MM.1S (cell line): ENCODE measurements around the gene EIPR1.

Experiments used
- EZH2 ChIP-seq: fragments of 300-600 bp; sonication (generic); optimal IDR thresholded peaks from 2 replicates; pipeline ENCODE3; 2017; ENCODE audit warnings: low read depth, mild to moderate bottlenecking, antibody characterized with exemption, low read length, mixed read lengths
- EZH2phosphoT487 ChIP-seq: fragments of 300-600 bp; sonication (generic); IDR thresholded peaks from 2 replicates; pipeline ENCODE4 v1.6.1; 2018; ENCODE audit warnings: antibody characterized with exemption, low read length
- TF ChIP-seq, protein P1 (sequence below): fragments of 300-600 bp; sonication (generic); IDR thresholded peaks from 2 replicates; pipeline ENCODE4 v1.5.1; 2016; ENCODE audit warnings: antibody characterized with exemption, low read length, mixed read lengths

DNA sequence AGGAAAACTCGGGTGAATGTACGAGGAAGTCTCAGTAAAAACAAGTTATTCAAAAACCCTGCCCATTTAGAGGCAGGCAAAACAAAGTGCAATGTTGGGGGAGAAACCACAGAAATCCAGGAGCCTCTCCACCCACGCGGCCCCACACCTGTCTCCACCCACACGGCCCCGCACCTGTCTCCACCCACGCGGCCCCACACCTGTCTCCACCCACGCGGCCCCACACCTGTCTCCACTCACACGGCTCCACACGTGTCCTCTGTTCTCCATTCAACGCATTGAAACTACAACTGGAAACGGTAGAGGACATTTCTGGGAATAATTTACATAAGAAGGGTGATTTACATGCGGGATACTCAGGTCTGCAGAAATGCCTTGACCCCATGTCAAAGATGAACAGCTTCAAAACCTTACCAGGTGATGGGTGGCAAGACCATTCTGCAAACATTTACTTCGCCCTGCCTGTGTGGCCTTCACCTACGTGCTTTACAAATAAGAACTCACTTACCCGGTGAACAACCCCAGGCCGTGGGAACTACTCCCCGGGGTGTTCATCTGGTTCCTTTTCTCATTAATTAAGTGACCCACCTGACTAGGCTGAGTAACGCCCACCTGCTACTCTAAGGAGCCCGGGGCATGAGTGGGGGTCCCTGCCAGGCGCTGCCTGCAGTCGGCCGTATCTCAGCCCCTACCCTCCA is 100.4 kb downstream of the EIPR1 start:
- TF ChIP-seq, protein P1, sequence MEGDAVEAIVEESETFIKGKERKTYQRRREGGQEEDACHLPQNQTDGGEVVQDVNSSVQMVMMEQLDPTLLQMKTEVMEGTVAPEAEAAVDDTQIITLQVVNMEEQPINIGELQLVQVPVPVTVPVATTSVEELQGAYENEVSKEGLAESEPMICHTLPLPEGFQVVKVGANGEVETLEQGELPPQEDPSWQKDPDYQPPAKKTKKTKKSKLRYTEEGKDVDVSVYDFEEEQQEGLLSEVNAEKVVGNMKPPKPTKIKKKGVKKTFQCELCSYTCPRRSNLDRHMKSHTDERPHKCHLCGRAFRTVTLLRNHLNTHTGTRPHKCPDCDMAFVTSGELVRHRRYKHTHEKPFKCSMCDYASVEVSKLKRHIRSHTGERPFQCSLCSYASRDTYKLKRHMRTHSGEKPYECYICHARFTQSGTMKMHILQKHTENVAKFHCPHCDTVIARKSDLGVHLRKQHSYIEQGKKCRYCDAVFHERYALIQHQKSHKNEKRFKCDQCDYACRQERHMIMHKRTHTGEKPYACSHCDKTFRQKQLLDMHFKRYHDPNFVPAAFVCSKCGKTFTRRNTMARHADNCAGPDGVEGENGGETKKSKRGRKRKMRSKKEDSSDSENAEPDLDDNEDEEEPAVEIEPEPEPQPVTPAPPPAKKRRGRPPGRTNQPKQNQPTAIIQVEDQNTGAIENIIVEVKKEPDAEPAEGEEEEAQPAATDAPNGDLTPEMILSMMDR: no peak
- TF ChIP-seq EZH2phosphoT487 (no peak), EZH2 (no peak)
